ENCODE results near the gene FOXL2.
A peak's percentile ranks its signal among the peaks of the same experiment; 100 is the strongest.

The FOXL2 gene

DNA sequence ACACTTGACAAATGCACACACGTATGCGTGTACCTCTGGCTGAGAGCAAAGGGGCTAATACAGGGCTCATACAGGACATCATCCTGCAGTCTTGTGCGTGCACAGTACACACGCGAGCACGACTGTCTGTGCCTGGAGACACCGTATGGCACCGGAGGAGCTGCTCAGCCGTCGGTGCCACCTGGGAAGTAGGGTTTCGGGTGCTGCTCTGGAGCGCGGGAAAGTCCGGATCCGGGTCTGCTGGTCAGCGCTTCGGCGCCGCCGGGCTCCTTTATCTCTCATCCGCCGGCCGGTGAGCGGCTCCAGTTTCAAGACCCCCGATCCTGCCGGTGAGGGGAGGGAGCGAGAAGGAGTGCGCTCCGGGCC is 9.3 kb downstream of the FOXL2 start:
- Histone ChIP-seq H3K4me3 (ENCODE audit: low read depth, low read length) (no peak overlapping the region), H3K36me3 (no peaks in the 10 kb centered on the region), H3K9me3 (ENCODE audit: severe bottlenecking) (peaks cover 3% of the 10 kb centered on the region), H3K27ac (no peak overlapping the region), H3K27me3 (ENCODE audit: insufficient read depth, low read depth, severe bottlenecking) (no peaks in the 10 kb centered on the region)
- TF ChIP-seq, protein P1, sequence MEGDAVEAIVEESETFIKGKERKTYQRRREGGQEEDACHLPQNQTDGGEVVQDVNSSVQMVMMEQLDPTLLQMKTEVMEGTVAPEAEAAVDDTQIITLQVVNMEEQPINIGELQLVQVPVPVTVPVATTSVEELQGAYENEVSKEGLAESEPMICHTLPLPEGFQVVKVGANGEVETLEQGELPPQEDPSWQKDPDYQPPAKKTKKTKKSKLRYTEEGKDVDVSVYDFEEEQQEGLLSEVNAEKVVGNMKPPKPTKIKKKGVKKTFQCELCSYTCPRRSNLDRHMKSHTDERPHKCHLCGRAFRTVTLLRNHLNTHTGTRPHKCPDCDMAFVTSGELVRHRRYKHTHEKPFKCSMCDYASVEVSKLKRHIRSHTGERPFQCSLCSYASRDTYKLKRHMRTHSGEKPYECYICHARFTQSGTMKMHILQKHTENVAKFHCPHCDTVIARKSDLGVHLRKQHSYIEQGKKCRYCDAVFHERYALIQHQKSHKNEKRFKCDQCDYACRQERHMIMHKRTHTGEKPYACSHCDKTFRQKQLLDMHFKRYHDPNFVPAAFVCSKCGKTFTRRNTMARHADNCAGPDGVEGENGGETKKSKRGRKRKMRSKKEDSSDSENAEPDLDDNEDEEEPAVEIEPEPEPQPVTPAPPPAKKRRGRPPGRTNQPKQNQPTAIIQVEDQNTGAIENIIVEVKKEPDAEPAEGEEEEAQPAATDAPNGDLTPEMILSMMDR (IDR thresholded peaks at IDR 0.05; ENCODE audit: low read depth, low read length): no peak
- no peak for DNase-seq

- H3K27me3 ChIP-seq (ENCODE audit: insufficient read depth, low read depth, severe bottlenecking): no peaks in the 10 kb centered on the region
- peaks cover 3% of the 10 kb centered on the region for H3K9me3 ChIP-seq (ENCODE audit: severe bottlenecking)
- no peak for DNase-seq
- H3K4me3 ChIP-seq (ENCODE audit: low read depth, low read length): no peak overlapping the region
- H3K36me3 ChIP-seq: no peaks in the 10 kb centered on the region
- TF ChIP-seq, protein P1 (IDR thresholded peaks at IDR 0.05; ENCODE audit: low read depth, low read length): no peak
- no peak overlapping the region for H3K27ac ChIP-seq
Measured at GRCh38 chr3:138936741-138937689, 9.9 kb downstream of the FOXL2 start.

DNA sequence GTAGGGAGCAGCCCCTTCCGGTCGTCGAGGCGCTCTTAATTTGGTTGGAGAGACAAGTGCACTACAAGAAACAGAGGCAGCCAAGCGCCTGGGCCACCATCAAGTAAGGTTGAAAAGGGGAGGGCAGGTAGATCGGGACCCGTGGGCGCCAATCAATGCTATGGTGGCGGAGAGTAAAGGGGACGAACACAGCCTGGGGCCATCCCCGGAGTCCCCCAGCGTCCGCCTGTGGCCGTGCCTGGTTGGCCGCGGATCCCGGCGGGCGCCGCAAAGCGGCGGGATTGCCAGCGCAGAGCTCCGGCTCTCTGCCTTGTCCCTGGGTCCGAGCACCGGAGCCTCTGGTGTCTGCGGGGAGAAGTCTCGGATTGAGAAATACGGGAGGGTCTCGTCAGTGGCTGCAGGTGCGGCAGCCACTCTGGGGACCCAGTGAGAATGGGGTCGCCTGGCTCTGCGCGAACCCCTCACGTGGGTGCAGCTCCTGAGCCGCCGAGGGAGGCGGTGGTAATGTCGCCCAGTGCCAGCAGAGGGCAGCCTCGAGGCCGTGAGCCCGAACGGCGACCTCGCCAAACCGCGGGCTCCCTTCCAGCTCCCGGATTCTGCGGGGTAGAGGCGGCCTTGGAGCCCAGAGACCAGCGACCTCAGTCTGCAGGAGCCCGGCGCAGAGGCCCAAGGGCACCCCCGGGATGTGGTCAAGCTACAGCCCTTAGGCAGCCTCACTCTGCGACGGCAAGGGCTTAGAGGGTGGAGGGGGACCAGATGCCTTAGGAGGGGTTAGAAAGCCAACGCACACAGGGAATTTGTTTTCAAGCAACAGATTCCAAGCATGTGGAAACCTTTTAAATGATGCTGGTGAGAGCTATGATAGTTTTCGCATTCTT is 10.8 kb downstream of the FOXL2 start:
- H3K27me3 ChIP-seq (ENCODE audit: insufficient read depth, low read depth, severe bottlenecking): no peaks in the 10 kb centered on the region
- peak; percentile 83 for DNase-seq
- TF ChIP-seq, protein P1 (IDR thresholded peaks at IDR 0.05; ENCODE audit: low read depth, low read length): peak; percentile 92
- no peaks in the 10 kb centered on the region for H3K36me3 ChIP-seq
- peaks cover 3% of the 10 kb centered on the region for H3K9me3 ChIP-seq (ENCODE audit: severe bottlenecking)
- peak overlapping the region; percentile 74 for H3K27ac ChIP-seq
- peak overlapping the region; percentile 43 for H3K4me3 ChIP-seq (ENCODE audit: low read depth, low read length)

GRCh38 chr3:138935505-138935862 is 11.5 kb downstream of the FOXL2 start:
- Histone ChIP-seq H3K36me3 (no peaks in the 10 kb centered on the region), H3K4me3 (ENCODE audit: low read depth, low read length) (peak overlapping the region; percentile 43), H3K27me3 (ENCODE audit: insufficient read depth, low read depth, severe bottlenecking) (no peaks in the 10 kb centered on the region), H3K27ac (peak overlapping the region; percentile 74), H3K9me3 (ENCODE audit: severe bottlenecking) (peaks cover 3% of the 10 kb centered on the region)
- TF ChIP-seq, protein P1 (IDR thresholded peaks at IDR 0.05; ENCODE audit: low read depth, low read length): no peak
- no peak for DNase-seq

DNA sequence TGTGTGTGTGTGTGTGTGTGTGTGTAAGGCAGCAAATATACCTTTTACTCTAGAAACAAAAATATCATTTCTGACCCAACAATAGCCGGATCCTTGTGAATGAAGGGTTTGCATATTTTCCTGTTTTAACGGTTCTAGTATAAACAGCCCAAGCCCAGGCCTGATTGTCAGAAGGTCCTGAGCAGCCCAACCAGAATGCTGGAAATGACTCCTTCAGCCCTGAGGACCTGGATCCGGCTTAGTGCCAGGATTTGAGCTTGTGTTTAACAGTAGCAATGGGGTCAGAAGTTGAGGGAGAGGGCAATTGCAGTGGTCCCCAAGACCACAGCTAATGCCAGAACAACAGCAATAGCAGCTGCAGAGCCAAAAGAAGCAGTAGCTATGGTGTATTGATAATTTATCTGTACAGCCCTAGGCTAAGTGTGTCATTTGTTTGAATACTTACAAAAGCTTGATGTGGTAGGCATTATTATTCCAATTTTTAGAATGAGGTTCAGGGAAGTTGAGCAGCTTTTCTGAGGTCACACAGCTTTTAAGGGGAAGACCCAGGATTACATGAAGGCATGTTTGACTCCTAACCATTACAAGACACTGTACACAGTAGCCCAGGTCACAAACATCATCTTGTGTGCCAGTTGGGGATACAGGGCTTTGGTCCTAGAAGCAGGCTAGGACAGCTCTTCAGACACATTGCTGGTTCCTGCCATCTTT is 12.8 kb downstream of the FOXL2 start:
- no peak overlapping the region for H3K4me3 ChIP-seq (ENCODE audit: low read depth, low read length)
- H3K27me3 ChIP-seq (ENCODE audit: insufficient read depth, low read depth, severe bottlenecking): no peaks in the 10 kb centered on the region
- H3K36me3 ChIP-seq: no peaks in the 10 kb centered on the region
- H3K27ac ChIP-seq: no peak overlapping the region
- DNase-seq: no peak
- TF ChIP-seq, protein P1 (IDR thresholded peaks at IDR 0.05; ENCODE audit: low read depth, low read length): no peak
- peaks cover 3% of the 10 kb centered on the region for H3K9me3 ChIP-seq (ENCODE audit: severe bottlenecking)
